B cell (primary cell): ENCODE measurements around the gene SRCAP. TPM values are rescaled to one million over a fixed set of nuclear protein-coding genes. Genes with fewer than 3 reads are reported as not detected.

Experiments used
- ATAC-seq: fragments of 200-7000 bp; cut with Tn5 transposase; one replicate; pipeline ENCODE4 v1.10.0; 2021; ENCODE audit warnings: low read depth, mild to moderate bottlenecking, moderate number of reproducible peaks, moderate library complexity
- CTCF ChIA-PET: fragments of 350-600 bp; sonication (Branson Sonifier 250); formaldehyde crosslinking; loops from one replicate; lab custom pipeline; 2021; ENCODE audit warnings: antibody characterized with exemption, inconsistent platforms; lab: Charles Lee
- POLR2A ChIA-PET: fragments of 350-600 bp; sonication (Branson Sonifier 250); formaldehyde crosslinking; loops from one replicate; lab custom pipeline; 2021; ENCODE audit warnings: antibody characterized with exemption; lab: Charles Lee
- DNase-seq: peaks from one replicate; pipeline ENCODE4 v3.0.0; 2013
- H2AFZ ChIP-seq: 2 replicates; pipeline ENCODE4 v1.6.1; 2012; ENCODE audit warnings: mild to moderate bottlenecking, low read depth, low read length; ENCODE audit not compliant: insufficient read depth, poor library complexity, severe bottlenecking
- H3K27ac ChIP-seq, 2 donors: 1 replicate in 1 of 2; 2 replicates in 1 of 2; pipeline ENCODE4 v1.5.1; 2012 to 2013; ENCODE audit warnings: low read length in 2 of 2, mild to moderate bottlenecking in 2 of 2, moderate library complexity in 1 of 2
- H3K27me3 ChIP-seq, 4 experiments: fragments of 200-600 bp in 1 of 4; sonication (generic) in 1 of 4; replicated peaks in 1 of 4; 1 replicate in 2 of 4; 2 replicates in 2 of 4; pipeline versions ENCODE4 v1.6.1 to v1.7.0; 2013 to 2016; ENCODE audit warnings: low read length in 3 of 4, mild to moderate bottlenecking in 2 of 4, mixed read lengths in 1 of 4, moderate library complexity in 1 of 4; ENCODE audit not compliant: insufficient read depth in 4 of 4, control insufficient read depth in 3 of 4; ENCODE audit errors: control extremely low read depth in 1 of 4
- H3K36me3 ChIP-seq, 2 experiments: replicated peaks in 1 of 2; 1 replicate in 1 of 2; 2 replicates in 1 of 2; pipeline versions ENCODE4 v1.6.1 to v1.7.1; 2013; ENCODE audit warnings: low read length in 1 of 2; ENCODE audit not compliant: insufficient read depth in 2 of 2, control insufficient read depth in 1 of 2; ENCODE audit errors: control extremely low read depth in 1 of 2, extremely low read depth in 1 of 2
- H3K4me1 ChIP-seq, 2 donors: fragments of 200-600 bp in 1 of 2; sonication (generic) in 1 of 2; 1 replicate in 1 of 2; 2 replicates in 1 of 2; pipeline versions ENCODE4 v1.5.1 to v1.6.1; 2013 to 2017; ENCODE audit warnings: low read length in 2 of 2; ENCODE audit not compliant: control insufficient read depth in 2 of 2, insufficient read depth in 2 of 2
- H3K4me2 ChIP-seq: replicated peaks from 2 replicates; pipeline ENCODE3; 2012; ENCODE audit warnings: mild to moderate bottlenecking, low read depth, low read length; ENCODE audit not compliant: poor library complexity, severe bottlenecking
- H3K4me3 ChIP-seq, 5 experiments: fragments of 200-600 bp in 1 of 5; sonication (generic) in 1 of 5; 1 replicate in 3 of 5; 2 replicates in 2 of 5; pipeline versions ENCODE4 v1.5.1 to v1.7.0; 2011 to 2016; ENCODE audit warnings: low read length in 4 of 5, mild to moderate bottlenecking in 4 of 5, low read depth in 2 of 5, control low read depth in 1 of 5, moderate library complexity in 1 of 5; ENCODE audit not compliant: insufficient read depth in 1 of 5; ENCODE audit errors: control extremely low read depth in 1 of 5, extremely low read depth in 1 of 5
- H3K79me2 ChIP-seq: fragments of 200-600 bp; sonication (generic); one replicate; pipeline ENCODE4 v1.6.0; 2016; ENCODE audit warnings: low read length; ENCODE audit not compliant: control insufficient read depth, insufficient read depth
- H3K9ac ChIP-seq: fragments of 200-600 bp; sonication (generic); 2 replicates; pipeline ENCODE4 v1.6.1; 2017; ENCODE audit warnings: mild to moderate bottlenecking, low read length, moderate library complexity
- H3K9me3 ChIP-seq, 3 donors: one replicate each; pipeline versions ENCODE4 v1.6.1 to v1.7.1; 2013; ENCODE audit warnings: low read length in 2 of 3; ENCODE audit not compliant: control insufficient read depth in 2 of 3, insufficient read depth in 1 of 3; ENCODE audit errors: control extremely low read depth in 1 of 3
- H4K20me1 ChIP-seq: 2 replicates; pipeline ENCODE4 v1.6.0; 2012; ENCODE audit warnings: mild to moderate bottlenecking, low read length; ENCODE audit not compliant: insufficient read depth, control insufficient read depth, poor library complexity, severe bottlenecking
- H3K27ac Mint-ChIP-seq: one replicate; pipeline ENCODE4 v1.8.0; 2021; ENCODE audit warnings: mixed read lengths
- H3K27me3 Mint-ChIP-seq: one replicate; pipeline ENCODE4 v1.8.0; 2021; ENCODE audit warnings: mixed read lengths
- H3K4me1 Mint-ChIP-seq: one replicate; pipeline ENCODE4 v1.8.0; 2021; ENCODE audit warnings: mixed read lengths
- H3K4me3 Mint-ChIP-seq: one replicate; pipeline ENCODE4 v1.8.0; 2021; ENCODE audit warnings: mixed read lengths
- H3K9me3 Mint-ChIP-seq: one replicate; pipeline ENCODE4 v1.8.0; 2022; ENCODE audit warnings: mixed read lengths; ENCODE audit not compliant: insufficient read depth
- CTCF ChIP-seq: fragments of 200-600 bp; IDR thresholded peaks from one replicate; pipeline ENCODE4 v1.8.0; 2022; ENCODE audit warnings: antibody characterized with exemption, mild to moderate bottlenecking
- EZH2 ChIP-seq: IDR thresholded peaks from 2 replicates; pipeline ENCODE4 v1.6.1; 2012; ENCODE audit warnings: borderline replicate concordance, low read depth, mild to moderate bottlenecking, moderate library complexity, low read length; ENCODE audit not compliant: insufficient read depth, poor library complexity, severe bottlenecking
- WGBS: methylation state at CpG from one replicate; pipeline ENCODE4 v1.1.5; 2013; ENCODE audit warnings: missing lambda C conversion rate; ENCODE audit not compliant: insufficient coverage; 5-methylcytosine and 5-hydroxymethylcytosine counted together
- intact Hi-C: fragments of 100-400 bp; cut with micrococcal nuclease; formaldehyde crosslinking; loops from one replicate; pipeline ENCODE4 v1.10.0; 2022
- polyA plus RNA-seq: library from polyadenylated mRNA; depleted of rRNA; stranded (reverse); fragments of >200 nt; gene quantifications from 2 replicates; pipeline ENCODE4 v1.2.3, GENCODE V29; 2012
- total RNA-seq, 2 donors: library from RNA; stranded (reverse); fragments of 120-200 nt in 1 of 2; gene quantifications; 1 replicate in 1 of 2; 2 replicates in 1 of 2; pipeline versions ENCODE4 v1.2.3 to v1.2.4, GENCODE V29; 2013 to 2022

The SRCAP gene
- total and polyA plus RNA-seq, 2 donors (not counting 1 experiment from before 2014, with no cell fraction given), result 20.9 to 145 TPM

- Mint-ChIP-seq H3K4me3 (peak within 1 kb of the TSS; percentile 92), H3K9me3 (no peaks in the 10 kb centered on the region), H3K4me1 (peaks cover 19% of the 10 kb centered on the region), H3K27me3 (no peaks in the 10 kb centered on the region), H3K27ac (peak within 1 kb of the TSS; percentile 93)
- DNase-seq (peak; percentile 98), ATAC-seq (peak; percentile 99)
- POLR2A ChIA-PET, result interaction anchor here (0.5 to 1.7 kb wide), 16 partner anchors 9 to 787 kb away, joined by 3 to 9 read pairs (median 4); partner anchors contain the start of genes CFAP119 and SRCAP
- Histone ChIP-seq H3K4me3 (peak within 1 kb of the TSS; percentile 22 to 84 (median 69)), H2AFZ (peak within 1 kb of the TSS; percentile 87), H3K27me3 (no peaks in the 10 kb centered on the region), H3K9me3 (no peaks in the 10 kb centered on the region), H3K36me3 (peaks cover 0 to 17% of the 10 kb centered on the region in 2 experiments), H3K4me2 (peak within 1 kb of the TSS; percentile 89), H3K4me1 (peaks cover 3 to 5% of the 10 kb centered on the region in 2 donors), H3K79me2 (peaks cover 9% of the 10 kb centered on the region), H3K9ac (peak within 1 kb of the TSS; percentile 81), H4K20me1 (no peaks in the 10 kb centered on the region), H3K27ac (peak within 1 kb of the TSS; percentile 45 to 75)
- intact Hi-C loops, result loop anchor here (1.0 to 2.0 kb wide), 8 partner anchors 14 to 189 kb away; partner anchors contain the start of genes CFAP119, FBRS, RNF40 and ZNF764
- 3% methylated on average over 58 of the region's 60 CpGs for WGBS
- TF ChIP-seq EZH2 (no peak), CTCF (no peak)
- CTCF ChIA-PET, result interaction anchor here (0.8 to 1.5 kb wide), 5 partner anchors 24 to 394 kb away, joined by 3 to 4 read pairs (median 3); no protein-coding TSS in a partner anchor
These were observed 49.0 kb downstream of the SRCAP start, which contains the start of gene PHKG2 for GRCh38 chr16:30747799-30748633. PHKG2 (plus strand) TSS chr16:30748425; CDS start chr16:30748821, 396 bp downstream.
